Epithelial cell of proximal tubule (primary cell): ENCODE data around the gene RDM1. TPM values are rescaled to one million over a fixed set of nuclear protein-coding genes. Genes with fewer than 3 reads are reported as not detected.

Source experiments
- DNase-seq: peaks from one replicate; pipeline ENCODE4 v3.0.0-alpha.2; 2011; ENCODE audit warnings: low read depth
- H3K4me3 ChIP-seq: 2 replicates; pipeline ENCODE4 v1.5.1; 2011; ENCODE audit warnings: low read depth, mild to moderate bottlenecking, low read length
- total RNA-seq: library from RNA; depleted of rRNA; stranded (reverse); fragments of >200 nt; gene quantifications from 2 replicates; pipeline ENCODE4 v1.2.3, GENCODE V29; 2015
- TF ChIP-seq, protein P1 (sequence below): conservative IDR thresholded peaks from 2 replicates; pipeline ENCODE4 v1.5.1; 2012; ENCODE audit warnings: low read depth, mild to moderate bottlenecking, low read length

RDM1 gene
- total RNA-seq, 1 donor from 2014 or later: 4.0 TPM

DNA sequence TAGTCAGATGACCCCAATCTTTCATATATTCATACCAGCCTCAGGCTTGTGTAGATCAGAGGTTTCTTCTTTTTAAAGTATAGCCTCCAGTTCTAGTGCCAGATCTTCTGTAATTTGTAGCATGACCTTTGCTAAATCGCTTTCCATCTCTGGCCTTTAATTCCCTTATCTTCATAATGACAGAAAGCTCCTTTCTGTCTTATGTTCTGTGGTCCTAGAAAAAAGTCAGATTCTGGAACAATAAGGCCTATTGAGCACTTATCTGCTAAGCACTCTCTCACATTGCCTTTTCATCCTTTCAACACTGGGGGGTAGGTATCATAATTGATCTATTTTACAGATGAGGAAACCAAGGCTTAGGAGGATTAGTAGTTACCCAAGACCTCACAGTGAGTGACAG, 41.5 kb upstream of the RDM1 start:
- TF ChIP-seq, protein P1, sequence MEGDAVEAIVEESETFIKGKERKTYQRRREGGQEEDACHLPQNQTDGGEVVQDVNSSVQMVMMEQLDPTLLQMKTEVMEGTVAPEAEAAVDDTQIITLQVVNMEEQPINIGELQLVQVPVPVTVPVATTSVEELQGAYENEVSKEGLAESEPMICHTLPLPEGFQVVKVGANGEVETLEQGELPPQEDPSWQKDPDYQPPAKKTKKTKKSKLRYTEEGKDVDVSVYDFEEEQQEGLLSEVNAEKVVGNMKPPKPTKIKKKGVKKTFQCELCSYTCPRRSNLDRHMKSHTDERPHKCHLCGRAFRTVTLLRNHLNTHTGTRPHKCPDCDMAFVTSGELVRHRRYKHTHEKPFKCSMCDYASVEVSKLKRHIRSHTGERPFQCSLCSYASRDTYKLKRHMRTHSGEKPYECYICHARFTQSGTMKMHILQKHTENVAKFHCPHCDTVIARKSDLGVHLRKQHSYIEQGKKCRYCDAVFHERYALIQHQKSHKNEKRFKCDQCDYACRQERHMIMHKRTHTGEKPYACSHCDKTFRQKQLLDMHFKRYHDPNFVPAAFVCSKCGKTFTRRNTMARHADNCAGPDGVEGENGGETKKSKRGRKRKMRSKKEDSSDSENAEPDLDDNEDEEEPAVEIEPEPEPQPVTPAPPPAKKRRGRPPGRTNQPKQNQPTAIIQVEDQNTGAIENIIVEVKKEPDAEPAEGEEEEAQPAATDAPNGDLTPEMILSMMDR: no peak
- DNase-seq: no peak
- no peak overlapping the region for H3K4me3 ChIP-seq

DNA sequence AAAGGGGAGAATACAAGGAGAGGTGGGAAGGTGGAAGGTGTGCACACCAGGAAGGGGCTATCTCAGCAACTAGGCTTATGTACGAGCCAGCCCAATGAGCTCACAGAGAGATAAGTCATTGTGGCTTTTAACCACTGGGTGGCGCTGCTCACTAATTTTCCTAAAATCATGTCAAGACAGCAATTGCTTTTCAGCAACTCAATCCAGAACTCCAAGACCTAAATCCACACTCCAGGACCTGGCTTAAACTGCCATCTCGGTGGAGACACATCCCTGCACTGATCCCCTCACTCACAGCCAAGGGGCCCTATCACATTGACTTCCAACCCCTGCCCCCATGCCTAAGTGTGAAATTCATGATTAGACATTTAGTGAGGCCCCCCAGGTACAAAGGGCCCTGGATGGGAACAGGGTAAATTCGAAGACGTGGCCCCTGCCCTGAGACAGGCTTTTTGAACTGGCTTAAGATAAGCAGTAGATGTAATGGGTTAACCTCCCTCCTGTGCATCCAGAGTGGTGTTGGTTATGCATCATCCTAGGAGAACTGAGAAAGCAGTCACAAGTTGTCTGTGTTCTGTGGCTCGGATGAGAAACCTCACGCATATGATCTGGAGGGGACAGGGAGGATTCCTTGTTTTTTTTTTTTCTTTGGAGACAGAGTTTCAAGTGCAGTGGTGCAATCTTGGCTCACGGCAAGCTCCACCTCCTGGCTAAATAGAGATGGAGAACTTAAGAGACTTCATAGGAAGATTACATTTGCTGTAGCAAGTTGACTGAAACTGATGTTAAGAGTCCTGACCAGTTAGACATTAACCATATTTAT, 39.2 kb upstream of the RDM1 start:
- H3K4me3 ChIP-seq: no peak overlapping the region
- peak; percentile 30 for DNase-seq
- TF ChIP-seq, protein P1: peak; percentile 77

DNA sequence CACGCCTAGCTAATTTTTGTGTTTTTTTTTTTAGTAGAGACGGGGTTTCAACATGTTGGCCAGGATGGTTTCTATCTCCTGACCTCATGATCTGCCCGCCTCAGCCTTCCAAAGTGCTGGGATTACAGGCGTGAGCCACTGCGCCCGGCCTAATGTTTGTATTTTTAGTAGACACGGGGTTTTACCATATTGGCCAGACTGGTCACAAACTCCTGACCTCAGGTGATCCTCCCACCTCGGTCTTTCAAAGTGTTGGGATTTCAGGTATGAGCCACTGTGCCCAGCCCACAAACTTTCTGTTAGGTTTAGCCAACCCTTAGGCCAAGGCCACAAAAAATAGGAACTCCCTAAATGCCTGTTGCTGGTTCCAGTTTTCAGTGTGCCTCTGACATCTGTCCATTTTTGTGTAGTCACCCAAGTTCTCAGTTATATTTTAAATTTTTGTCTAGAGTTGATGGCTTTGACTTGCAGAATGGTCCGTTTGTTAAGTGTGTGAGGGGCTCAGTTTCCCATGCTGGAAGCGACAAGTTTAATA, 38.0 kb upstream of the RDM1 start:
- TF ChIP-seq, protein P1: no peak
- no peak overlapping the region for H3K4me3 ChIP-seq
- DNase-seq: no peak

DNA sequence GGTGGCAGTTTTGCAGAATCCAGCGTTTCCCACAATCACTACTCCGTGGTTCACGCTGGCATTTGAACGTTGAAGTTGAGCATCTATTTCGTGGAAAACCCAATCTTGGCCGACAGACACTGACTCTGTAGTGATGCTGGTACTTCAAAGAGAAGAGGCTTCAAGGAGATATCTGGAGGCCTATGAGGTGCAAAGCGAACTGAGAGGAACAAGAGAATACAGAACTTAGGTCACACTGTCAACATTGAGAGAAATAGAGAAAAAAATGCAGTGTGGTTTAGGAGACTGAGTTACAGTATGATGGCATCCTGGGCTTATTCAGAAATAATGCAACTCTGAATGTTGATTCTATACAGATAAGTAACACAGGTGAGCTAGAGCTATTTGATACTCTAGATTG, 34.7 kb upstream of the RDM1 start:
- TF ChIP-seq, protein P1: no peak
- no peak for DNase-seq
- no peak overlapping the region for H3K4me3 ChIP-seq

DNA sequence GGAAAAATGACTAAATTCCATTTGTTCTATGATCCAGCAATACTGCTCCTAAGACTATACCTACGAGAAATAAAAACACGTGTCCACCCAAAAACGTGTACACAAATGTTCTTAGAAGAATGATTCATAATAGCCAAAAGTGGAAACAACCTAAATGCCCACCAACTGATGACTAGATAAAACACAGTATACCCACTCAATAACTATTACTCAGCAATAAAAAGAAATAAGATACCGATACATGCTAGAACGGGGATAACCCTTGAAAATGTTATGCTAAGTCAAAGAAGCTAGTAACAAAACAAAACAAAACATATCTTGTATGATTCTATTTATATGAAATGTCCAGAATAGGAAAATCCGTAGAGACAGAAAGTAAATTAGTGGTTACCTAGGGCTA, 33.1 kb upstream of the RDM1 start:
- no peak for DNase-seq
- TF ChIP-seq, protein P1: no peak
- no peak overlapping the region for H3K4me3 ChIP-seq

DNA sequence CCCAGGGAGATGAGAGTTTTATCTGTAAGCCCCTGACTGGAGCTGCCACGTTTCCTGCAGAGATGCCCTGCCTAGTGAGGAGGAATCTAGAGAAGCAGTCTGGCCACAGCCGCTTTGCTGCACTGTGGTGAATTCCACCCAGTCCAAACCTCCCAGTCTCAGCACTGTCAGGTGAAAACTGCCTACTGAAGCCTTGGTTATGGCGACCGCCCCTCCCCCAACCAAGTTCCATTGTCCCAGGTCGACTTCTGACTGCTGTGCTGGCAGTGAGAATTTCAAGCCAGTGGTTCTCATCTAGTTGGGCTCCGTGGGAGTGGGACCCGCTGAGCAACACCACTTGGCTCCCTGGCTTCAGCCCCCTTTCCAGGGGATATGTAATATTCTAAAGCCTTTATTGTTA, 23.1 kb upstream of the RDM1 start:
- H3K4me3 ChIP-seq: no peak overlapping the region
- no peak for DNase-seq
- TF ChIP-seq, protein P1: no peak

DNA sequence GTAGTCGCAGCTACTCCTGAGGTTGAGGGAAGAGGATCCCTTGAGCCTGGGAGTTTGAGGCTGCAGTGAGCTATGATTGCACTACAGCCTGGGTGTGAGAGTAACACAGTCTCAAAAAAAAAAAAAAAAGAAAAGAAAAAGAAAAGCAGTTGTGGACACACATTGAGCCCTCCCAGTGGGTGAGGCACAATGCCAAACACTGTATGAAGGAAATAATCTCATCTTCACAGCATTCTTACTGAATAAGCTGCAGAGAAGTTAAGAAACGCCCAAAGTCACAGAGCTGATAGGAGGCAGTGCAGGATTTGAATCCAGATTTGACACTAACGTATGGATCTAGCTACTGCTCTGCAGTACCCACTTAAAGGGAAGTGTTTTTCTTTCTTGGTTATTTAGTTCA, 18.8 kb upstream of the RDM1 start:
- no peak overlapping the region for H3K4me3 ChIP-seq
- TF ChIP-seq, protein P1: no peak
- DNase-seq: no peak
